H1 (cell line): ENCODE measurements around the gene C15orf40. TPM values are rescaled to one million over a fixed set of nuclear protein-coding genes. Genes with fewer than 3 reads are reported as not detected.

Experiments
- CTCF ChIA-PET: fragments of 300-600 bp; sonication (Branson Sonifier 250); formaldehyde crosslinking; loops from one replicate; lab custom pipeline; 2021; ENCODE audit not compliant: partially characterized antibody; lab: Charles Lee
- POLR2A ChIA-PET: fragments of 300-600 bp; sonication (Branson Sonifier 250); formaldehyde crosslinking; loops from one replicate; lab custom pipeline; 2021; ENCODE audit warnings: inconsistent platforms; ENCODE audit not compliant: partially characterized antibody; lab: Charles Lee
- DNase-seq, 2 experiments: peaks; one replicate each; pipeline versions ENCODE4 v3.0.0 to v3.0.0-alpha.2; 2010 to 2022; ENCODE audit warnings: low spot score in 2 of 2, low read depth in 1 of 2, mixed read lengths in 1 of 2
- FAIRE-seq: peaks from 2 replicates; lab custom pipeline; 2011; peaks lifted over from hg19 to GRCh38; lab: Jason Lieb, UNC
- H2AFZ ChIP-seq: 2 replicates; pipeline ENCODE4 v1.8.1; 2012; ENCODE audit warnings: low read length, inconsistent platforms
- H2AK5ac ChIP-seq: 2 replicates; pipeline ENCODE4 v1.6.1; 2013; ENCODE audit warnings: low read depth, low read length
- H2BK120ac ChIP-seq: replicated peaks from 2 replicates; pipeline ENCODE3; 2013; ENCODE audit warnings: low read depth, low read length, inconsistent platforms
- H2BK12ac ChIP-seq: 2 replicates; pipeline ENCODE4 v1.6.1; 2013; ENCODE audit warnings: low read depth, low read length
- H2BK15ac ChIP-seq: 2 replicates; pipeline ENCODE4 v1.6.1; 2013; ENCODE audit warnings: low read length
- H2BK20ac ChIP-seq: 2 replicates; pipeline ENCODE4 v1.6.1; 2013; ENCODE audit warnings: low read length
- H2BK5ac ChIP-seq: 2 replicates; pipeline ENCODE4 v1.6.1; 2013; ENCODE audit warnings: low read depth, low read length
- H3K14ac ChIP-seq: 2 replicates; pipeline ENCODE4 v1.6.1; 2013; ENCODE audit warnings: inconsistent platforms; ENCODE audit not compliant: insufficient read length
- H3K18ac ChIP-seq: 2 replicates; pipeline ENCODE4 v1.6.1; 2013; ENCODE audit warnings: low read length; ENCODE audit errors: extremely low read depth
- H3K23ac ChIP-seq: 2 replicates; pipeline ENCODE4 v1.6.1; 2013; ENCODE audit warnings: inconsistent platforms; ENCODE audit not compliant: insufficient read length
- H3K23me2 ChIP-seq: 2 replicates; pipeline ENCODE4 v1.6.1; 2013; ENCODE audit warnings: low read depth, low read length
- H3K27ac ChIP-seq: 2 replicates; pipeline ENCODE4 v1.6.1; 2011; ENCODE audit warnings: low read depth, low read length, inconsistent platforms
- H3K27me3 ChIP-seq, 4 experiments: replicated peaks in 1 of 4; 1 replicate in 1 of 4; 2 replicates in 3 of 4; pipeline versions ENCODE4 v1.6.1 to v1.8.1; 2011 to 2013; ENCODE audit warnings: low read length in 3 of 4, mild to moderate bottlenecking in 3 of 4, inconsistent platforms in 2 of 4, mixed read lengths in 2 of 4, moderate library complexity in 1 of 4; ENCODE audit not compliant: control insufficient read depth in 3 of 4, insufficient read depth in 3 of 4; ENCODE audit errors: extremely low read depth in 1 of 4
- H3K36me3 ChIP-seq, 4 experiments: 2 replicates each; pipeline versions ENCODE4 v1.6.1 to v1.8.1; 2011 to 2013; ENCODE audit warnings: mild to moderate bottlenecking in 4 of 4, low read length in 3 of 4, moderate library complexity in 2 of 4, control low read depth in 1 of 4, inconsistent platforms in 1 of 4; ENCODE audit not compliant: insufficient read depth in 4 of 4, control insufficient read depth in 2 of 4
- H3K4ac ChIP-seq: replicated peaks from 2 replicates; pipeline ENCODE3; 2013; ENCODE audit warnings: low read length, low read depth, mixed read lengths, inconsistent platforms; ENCODE audit not compliant: insufficient read length
- H3K4me1 ChIP-seq, 4 experiments: replicated peaks in 1 of 4; 1 replicate in 1 of 4; 2 replicates in 3 of 4; pipeline versions ENCODE4 v1.6.1 to v1.8.1; 2011 to 2013; ENCODE audit warnings: low read length in 3 of 4, inconsistent platforms in 2 of 4, mixed read lengths in 1 of 4; ENCODE audit not compliant: insufficient read depth in 4 of 4, control insufficient read depth in 3 of 4
- H3K4me2 ChIP-seq, 2 experiments: 2 replicates each; pipeline versions ENCODE4 v1.6.1 to v1.8.1; 2011 to 2013; ENCODE audit warnings: low read depth in 2 of 2, low read length in 2 of 2, control low read depth in 1 of 2, inconsistent platforms in 1 of 2, mild to moderate bottlenecking in 1 of 2; ENCODE audit not compliant: insufficient read depth in 1 of 2
- H3K4me3 ChIP-seq, 4 experiments: fragments of 200-600, 300-600 bp in 1 of 4; sonication (generic), shearing (Covaris generic), sonication (Bioruptor Twin) in 1 of 4; 2 replicates each; pipeline versions ENCODE4 v1.5.1 to v1.8.1; 2011 to 2016; ENCODE audit warnings: low read length in 4 of 4, low read depth in 3 of 4, control low read depth in 2 of 4, inconsistent platforms in 2 of 4, mild to moderate bottlenecking in 2 of 4, mixed read lengths in 1 of 4, moderate library complexity in 1 of 4; ENCODE audit not compliant: insufficient read depth in 2 of 4; ENCODE audit errors: extremely low read depth in 1 of 4
- H3K56ac ChIP-seq: replicated peaks from 2 replicates; pipeline ENCODE3; 2013; ENCODE audit warnings: low read depth, mild to moderate bottlenecking, mixed read lengths, low read length, inconsistent platforms; ENCODE audit not compliant: insufficient read length
- H3K79me1 ChIP-seq: 2 replicates; pipeline ENCODE4 v1.6.1; 2013; ENCODE audit warnings: low read depth, low read length, control low read depth
- H3K79me2 ChIP-seq, 2 experiments: 2 replicates each; pipeline versions ENCODE4 v1.6.1 to v1.8.1; 2012 to 2013; ENCODE audit warnings: low read length in 2 of 2, mild to moderate bottlenecking in 2 of 2, inconsistent platforms in 1 of 2; ENCODE audit not compliant: insufficient read depth in 2 of 2, control insufficient read depth in 1 of 2
- H3K9ac ChIP-seq, 4 experiments: replicated peaks in 1 of 4; 1 replicate in 1 of 4; 2 replicates in 3 of 4; pipeline versions ENCODE4 v1.6.1 to v1.8.1; 2011 to 2013; ENCODE audit warnings: low read depth in 3 of 4, low read length in 3 of 4, control low read depth in 2 of 4, mild to moderate bottlenecking in 2 of 4, moderate library complexity in 2 of 4, inconsistent platforms in 1 of 4; ENCODE audit errors: extremely low read depth in 1 of 4
- H3K9me3 ChIP-seq, 2 experiments: 2 replicates each; pipeline versions ENCODE4 v1.6.1 to v1.8.1; 2012 to 2013; ENCODE audit warnings: mild to moderate bottlenecking in 2 of 2, moderate library complexity in 2 of 2, control low read depth in 1 of 2, inconsistent platforms in 1 of 2, low read depth in 1 of 2, low read length in 1 of 2, mixed read lengths in 1 of 2; ENCODE audit not compliant: insufficient read depth in 2 of 2
- H4K20me1 ChIP-seq, 2 experiments: replicated peaks in 1 of 2; 2 replicates each; pipeline versions ENCODE3 to v1.8.1; 2011 to 2013; ENCODE audit warnings: inconsistent platforms in 2 of 2, low read length in 2 of 2, mild to moderate bottlenecking in 1 of 2; ENCODE audit not compliant: insufficient read depth in 2 of 2, control insufficient read depth in 1 of 2
- H4K5ac ChIP-seq: 2 replicates; pipeline ENCODE4 v1.6.1; 2013; ENCODE audit warnings: low read length, low read depth, mixed read lengths, inconsistent platforms; ENCODE audit not compliant: insufficient read length
- H4K8ac ChIP-seq: 2 replicates; pipeline ENCODE4 v1.8.0; 2013; ENCODE audit warnings: mild to moderate bottlenecking, moderate library complexity, low read length, inconsistent platforms; ENCODE audit not compliant: insufficient read depth; ENCODE audit errors: extremely low read depth
- H4K91ac ChIP-seq: replicated peaks from 2 replicates; pipeline ENCODE3; 2013; ENCODE audit warnings: low read length, mixed read lengths, inconsistent platforms; ENCODE audit not compliant: insufficient read length
- ASH2L ChIP-seq: fragments of 200-600, 300-600 bp; sonication (generic); IDR thresholded peaks from one replicate; pipeline ENCODE4 v1.7.1; 2017; ENCODE audit warnings: low read length
- EP300 ChIP-seq, 2 experiments: IDR thresholded peaks; 1 replicate in 1 of 2; 2 replicates in 1 of 2; pipeline ENCODE4 v1.6.1; 2011 to 2012; ENCODE audit warnings: low read depth in 2 of 2, low read length in 2 of 2, mild to moderate bottlenecking in 2 of 2, borderline replicate concordance in 1 of 2, inconsistent platforms in 1 of 2, moderate library complexity in 1 of 2
- JUN ChIP-seq: IDR thresholded peaks from 2 replicates; pipeline ENCODE4 v1.6.1; 2011; ENCODE audit warnings: low read depth, mild to moderate bottlenecking, improper control_type of control experiment, low read length
- PHF8 ChIP-seq: fragments of 200-600 bp; sonication (generic); conservative IDR thresholded peaks from 2 replicates; pipeline ENCODE4 v1.7.1; 2012; ENCODE audit warnings: low read depth, mild to moderate bottlenecking, inconsistent platforms, low read length, moderate library complexity
- POLR2A ChIP-seq, 2 experiments: IDR thresholded peaks; 1 replicate in 1 of 2; 2 replicates in 1 of 2; pipeline ENCODE4 v1.6.1; 2011; ENCODE audit warnings: low read depth in 2 of 2, low read length in 2 of 2, mild to moderate bottlenecking in 2 of 2; ENCODE audit errors: control extremely low read depth in 1 of 2
- POLR2AphosphoS5 ChIP-seq: IDR thresholded peaks from 2 replicates; pipeline ENCODE4 v1.6.1; 2011; ENCODE audit warnings: low read depth, low read length
- RBBP5 ChIP-seq: IDR thresholded peaks from 2 replicates; pipeline ENCODE4 v1.7.1; 2012; ENCODE audit warnings: low read depth, mild to moderate bottlenecking, inconsistent platforms, low read length, moderate library complexity, borderline replicate concordance
- TBP ChIP-seq: IDR thresholded peaks from 2 replicates; pipeline ENCODE4 v1.6.1; 2011; ENCODE audit warnings: low read depth, low read length, improper control_type of control experiment
- WGBS, 2 experiments: shearing (Covaris generic) in 1 of 2; methylation state at CpG; one replicate each; pipeline versions ENCODE4 v1.1.6 to v1.1.7; 2013 to 2015; ENCODE audit warnings: low lambda C conversion rate in 2 of 2, mixed read lengths in 2 of 2, inconsistent platforms in 1 of 2, low coverage in 1 of 2, missing lambda C conversion rate in 1 of 2; ENCODE audit not compliant: insufficient replicate concordance in 2 of 2, insufficient coverage in 1 of 2, insufficient read length in 1 of 2; ENCODE audit errors: extremely low coverage in 1 of 2, missing lambda C conversion rate in 1 of 2; 5-methylcytosine and 5-hydroxymethylcytosine counted together
- polyA plus RNA-seq, 7 experiments: library from polyadenylated mRNA; depleted of rRNA in 3 of 7; stranded (reverse) in 5 of 7; unstranded in 2 of 7; fragments of >200 nt in 5 of 7; fragments of 200-250 nt in 2 of 7; gene quantifications; 1 replicate in 5 of 7; 2 replicates in 1 of 7; 4 replicates in 1 of 7; pipeline versions ENCODE4 v1.2.1 to v1.2.3, GENCODE V29; 2011 to 2013; ENCODE audit warnings: missing spikeins in 2 of 7, mixed read lengths in 2 of 7
- total RNA-seq: library from RNA; stranded (reverse); fragmentation: NEBNext Ultra II Directional; extraction: Animal tissue kit (Norgen Biotek cat#: 25700); gene quantifications from 2 replicates; pipeline ENCODE4 v1.2.1, GENCODE V29; 2021
- TF ChIP-seq, protein P1 (sequence below): IDR thresholded peaks from 2 replicates; pipeline ENCODE4 v1.6.1; 2011; ENCODE audit warnings: low read length, improper control_type of control experiment

Gene C15orf40
- total and polyA plus RNA-seq, 2 of the 8 experiments (the other 6 are each of a cell fraction or from before 2014, with no cell fraction given) = 10.7 TPM

DNA sequence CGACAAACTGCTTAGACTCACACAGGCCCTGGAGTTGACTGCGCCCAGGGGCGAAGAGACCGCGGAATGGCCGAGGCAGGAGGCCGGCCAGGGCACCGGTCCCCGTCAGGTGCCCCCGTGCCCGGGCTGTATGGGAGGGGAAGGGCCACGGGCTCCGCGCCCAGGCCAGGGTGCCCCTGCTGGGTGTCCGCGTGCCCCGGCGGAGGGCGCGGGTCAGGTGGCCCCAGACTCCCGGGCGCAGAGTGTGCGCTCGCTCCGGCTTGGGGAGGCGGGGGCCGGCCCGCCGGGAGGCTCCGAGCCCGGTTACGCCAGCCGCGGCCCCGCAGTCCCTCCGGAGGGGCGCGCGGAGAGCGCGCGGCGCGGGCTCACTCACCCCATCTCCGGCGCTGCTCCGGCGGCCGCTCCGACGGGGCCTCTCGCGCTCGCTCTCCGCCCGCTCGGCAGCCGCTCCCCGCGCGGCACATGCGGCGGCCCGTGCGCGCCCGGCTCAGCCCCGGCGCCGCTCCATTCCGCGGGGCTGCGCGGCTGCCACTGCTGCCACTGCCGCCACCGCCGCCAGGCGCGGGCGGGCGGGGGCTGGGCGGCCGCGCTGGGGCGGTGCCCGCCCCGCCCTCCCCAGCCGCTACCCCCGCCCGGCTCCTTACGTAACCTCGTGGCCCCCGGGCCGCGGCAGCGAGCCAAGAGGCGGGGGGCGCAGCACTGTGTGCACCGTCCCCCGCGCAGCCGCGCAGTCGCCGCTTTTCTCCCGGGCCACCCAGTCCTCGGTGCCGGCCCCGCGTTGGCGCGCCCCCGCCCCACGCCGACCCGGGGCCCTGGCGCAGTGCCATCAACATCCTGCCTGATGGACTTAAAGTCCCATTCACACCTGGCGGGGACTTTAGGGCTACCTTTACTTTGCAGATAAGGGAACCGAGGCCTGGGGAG lies 59.0 kb downstream of the C15orf40 start, which contains the start of gene HOMER2:
Gene HOMER2, minus strand, starts transcription at position 563 of the 924 bp plus-strand sequence. Its CDS starts 185 bp downstream, at position 378.
- FAIRE-seq = no peak
- POLR2A ChIA-PET = no interaction called here
- H2BK120ac ChIP-seq = no peak within 1 kb of the TSS
- WGBS, 2 experiments = 2% methylated on average over 62 of the region's 119 CpGs; no CpG with 5 or more reads in 1 of the 2 experiments
- H3K14ac ChIP-seq = no peak within 1 kb of the TSS
- peak within 1 kb of the TSS; percentile 51 to 82 (median 54) for H3K4me3 ChIP-seq
- peak within 1 kb of the TSS; percentile 36 to 84 for H3K4me2 ChIP-seq
- peak within 1 kb of the TSS; percentile 60 for H3K18ac ChIP-seq
- no peak within 1 kb of the TSS for H3K4ac ChIP-seq
- peak within 1 kb of the TSS; percentile 9; the same call in 1 of the 2 replicates for H2BK12ac ChIP-seq
- no peak within 1 kb of the TSS for H3K56ac ChIP-seq
- peak within 1 kb of the TSS; percentile 60; the same call in 1 of the 2 replicates for H2AFZ ChIP-seq
- peaks cover 3% of the 10 kb centered on the region; the same call in 1 of the 2 replicates for H3K23me2 ChIP-seq
- peak in 1 of 2 experiments; percentile 71 for DNase-seq
- H4K20me1 ChIP-seq = no peaks in the 10 kb centered on the region
- no peaks in the 10 kb centered on the region; a peak in 1 of 7 replicates for H3K4me1 ChIP-seq
- H3K9ac ChIP-seq = peak within 1 kb of the TSS; percentile 34 to 74 (median 50); a peak in 6 of 7 replicates
- H4K91ac ChIP-seq = no peak within 1 kb of the TSS
- H3K79me2 ChIP-seq = no peaks in the 10 kb centered on the region
- H4K5ac ChIP-seq = no peak within 1 kb of the TSS
- CTCF ChIA-PET = no interaction called here
- H3K27ac ChIP-seq = no peak within 1 kb of the TSS
- no peak within 1 kb of the TSS for H2AK5ac ChIP-seq
- H3K23ac ChIP-seq = no peak within 1 kb of the TSS
- no peaks in the 10 kb centered on the region for H3K79me1 ChIP-seq
- H3K9me3 ChIP-seq = no peaks in the 10 kb centered on the region
- H2BK15ac ChIP-seq = no peak within 1 kb of the TSS
- H2BK5ac ChIP-seq = no peak within 1 kb of the TSS
- peaks cover 0 to 17% (median 10%) of the 10 kb centered on the region in 4 experiments; a peak in 5 of 7 replicates for H3K27me3 ChIP-seq
- no peak within 1 kb of the TSS for H2BK20ac ChIP-seq
- no peaks in the 10 kb centered on the region for H3K36me3 ChIP-seq
- peak within 1 kb of the TSS; percentile 80; the same call in 1 of the 2 replicates for H4K8ac ChIP-seq
- TF ChIP-seq, protein P1, sequence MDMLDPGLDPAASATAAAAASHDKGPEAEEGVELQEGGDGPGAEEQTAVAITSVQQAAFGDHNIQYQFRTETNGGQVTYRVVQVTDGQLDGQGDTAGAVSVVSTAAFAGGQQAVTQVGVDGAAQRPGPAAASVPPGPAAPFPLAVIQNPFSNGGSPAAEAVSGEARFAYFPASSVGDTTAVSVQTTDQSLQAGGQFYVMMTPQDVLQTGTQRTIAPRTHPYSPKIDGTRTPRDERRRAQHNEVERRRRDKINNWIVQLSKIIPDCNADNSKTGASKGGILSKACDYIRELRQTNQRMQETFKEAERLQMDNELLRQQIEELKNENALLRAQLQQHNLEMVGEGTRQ = peak; percentile 2; the same call in 1 of the 2 replicates
- TF ChIP-seq TBP = peak; percentile 42; the same call in 1 of the 2 replicates
- no peak for TF ChIP-seq EP300 (IDR thresholded peaks at IDR 0.05; ENCODE audit: borderline replicate concordance in 1 of 2, low read depth in 2 of 2, low read length in 2 of 2)
- TF ChIP-seq POLR2A (IDR thresholded peaks at IDR 0.05; ENCODE audit: control extremely low read depth in 1 of 2, low read depth in 2 of 2, low read length in 2 of 2) = 0 out of 3 replicates have a peak, but pooled peaks of 1 of the 2 experiments have one; percentile 19
- no peak for TF ChIP-seq POLR2AphosphoS5
- TF ChIP-seq JUN = no peak
- peak; percentile 51; the same call in 1 of the 2 replicates for TF ChIP-seq PHF8
- TF ChIP-seq ASH2L = peak; percentile 50
- peak; percentile 38; the same call in 1 of the 2 replicates for TF ChIP-seq RBBP5
